Pancreas (tissue), 10 donors: ENCODE data around the gene ITPR1. TPM values are rescaled to one million over a fixed set of nuclear protein-coding genes. Genes with fewer than 3 reads are reported as not detected.

ENCODE experiments used
- ATAC-seq, 4 donors: fragments of 200-7000 bp; cut with Tn5 transposase; one replicate each; pipeline versions ENCODE4 v1.8.0 to v1.9.1; 2020; ENCODE audit warnings: mild to moderate bottlenecking in 4 of 4, moderate library complexity in 4 of 4
- DNase-seq, 6 donors: peaks; one replicate each; pipeline ENCODE4 v3.0.0-alpha.2; 2020
- FAIRE-seq: peaks from 2 replicates; lab custom pipeline; 2012; peaks lifted over from hg19 to GRCh38; lab: Jason Lieb, UNC
- H3K27ac ChIP-seq, 4 donors: fragments of 200-600 bp; sonication (generic); 1 replicate in 3 of 4; 2 replicates in 1 of 4; pipeline versions ENCODE4 v1.5.0 to v1.8.0; 2020
- H3K27me3 ChIP-seq, 4 donors: fragments of 200-600 bp; one replicate each; pipeline ENCODE4 v1.8.0; 2021
- H3K36me3 ChIP-seq, 3 donors: fragments of 200-600 bp; sonication (generic) in 1 of 3; one replicate each; pipeline versions ENCODE4 v1.5.0 to v1.8.0; 2020 to 2021
- H3K4me1 ChIP-seq, 3 donors: fragments of 200-600 bp; one replicate each; pipeline ENCODE4 v1.8.0; 2021
- H3K4me3 ChIP-seq, 4 donors: fragments of 200-600 bp; sonication (generic) in 2 of 4; one replicate each; pipeline versions ENCODE4 v1.5.0 to v1.8.0; 2020 to 2021
- H3K9me3 ChIP-seq, 4 donors: fragments of 200-600 bp; one replicate each; pipeline ENCODE4 v1.8.0; 2021
- CTCF ChIP-seq, 4 donors: fragments of 200-600 bp; sonication (generic) in 3 of 4; IDR thresholded peaks; one replicate each; pipeline versions ENCODE4 v1.5.0 to v1.8.0; 2021; ENCODE audit warnings: antibody characterized with exemption in 4 of 4
- WGBS, 2 donors: extraction: QIAGEN DNeasy Blood & Tissue Kit; methylation state at CpG; one replicate each; pipeline ENCODE4 v1.1.7; 2013; 5-methylcytosine and 5-hydroxymethylcytosine counted together
- intact Hi-C, 3 donors: fragments of 100-400 bp; cut with DNase I; formaldehyde crosslinking; loops; one replicate each; pipeline versions ENCODE4 v1.11.1 to v1.14.2; 2022
- polyA plus RNA-seq, 2 donors: library from polyadenylated mRNA; stranded (reverse); fragments of 200-250 nt; gene quantifications; one replicate each; pipeline ENCODE4 v1.2.3, GENCODE V29; 2013
- total RNA-seq, 6 donors: library from RNA; stranded (reverse); fragmentation: NEBNext Ultra II Directional in 4 of 6; extraction: Animal tissue kit (Norgen Biotek cat#: 25700) in 4 of 6; gene quantifications; one replicate each; pipeline versions ENCODE4 v1.2.1 to v1.2.4, GENCODE V29; 2021 to 2023
- donor health status: healthy with polysubstance abuse.
- donor health status: DM: no; HTN: no; CAD: no; lungs with moderate emphysema.
- donor health status: DM: no; HTN: no; CAD: no.
- donor health status: control.
- donor health status: control.
- donor health status: Bipolar disorder and iron deficiency.
- donor health status: DM: yes; HTN: yes; CAD: no.
- donor health status: DM: no; HTN: no; CAD: no.
- donor health status: DM: no; HTN: no; CAD: no.
- donor health status: DM: yes; HTN: yes; CAD: no.

ITPR1 gene
- total and polyA plus RNA-seq, 8 donors: 4.5 to 19.1 (median 10.1) TPM

GRCh38 chr3:4833471-4833870 lies 340.3 kb downstream of the ITPR1 start:
- H3K27me3 ChIP-seq: no peaks in the 10 kb centered on the region
- no peak for FAIRE-seq
- DNase-seq: no peak
- H3K4me1 ChIP-seq: no peaks in the 10 kb centered on the region
- H3K27ac ChIP-seq: no peak overlapping the region
- intact Hi-C loops: no loop called here
- no peak for ATAC-seq
- TF ChIP-seq CTCF (IDR thresholded peaks at IDR 0.05): no peak
- H3K36me3 ChIP-seq: no peaks in the 10 kb centered on the region
- no peak overlapping the region for H3K4me3 ChIP-seq
- WGBS, 2 donors: 94 to 97% methylated on average over 5 of the region's 5 CpGs
- no peaks in the 10 kb centered on the region for H3K9me3 ChIP-seq

GRCh38 chr3:4834403-4834866 lies 341.3 kb downstream of the ITPR1 start:
- H3K27me3 ChIP-seq: no peaks in the 10 kb centered on the region
- ATAC-seq (peak in 1 of 4 donors; percentile 24), FAIRE-seq (no peak), DNase-seq (no peak)
- 81 to 85% methylated on average over 8 of the region's 8 CpGs for WGBS, 2 donors
- no peak overlapping the region for H3K27ac ChIP-seq
- intact Hi-C loops: no loop called here
- no peaks in the 10 kb centered on the region for H3K9me3 ChIP-seq
- no peaks in the 10 kb centered on the region for H3K36me3 ChIP-seq
- no peaks in the 10 kb centered on the region for H3K4me1 ChIP-seq
- no peak for TF ChIP-seq CTCF (IDR thresholded peaks at IDR 0.05)
- H3K4me3 ChIP-seq: no peak overlapping the region

GRCh38 chr3:4835616-4836043 lies 342.5 kb downstream of the ITPR1 start:
- ATAC-seq: no peak
- no peak for DNase-seq
- WGBS, 2 donors: 70 to 82% methylated on average over 3 of the region's 3 CpGs
- Histone ChIP-seq H3K4me3 (no peak overlapping the region), H3K36me3 (no peaks in the 10 kb centered on the region), H3K4me1 (no peaks in the 10 kb centered on the region), H3K9me3 (no peaks in the 10 kb centered on the region), H3K27me3 (no peaks in the 10 kb centered on the region), H3K27ac (no peak overlapping the region)
- intact Hi-C loops: no loop called here
- no peak for TF ChIP-seq CTCF (IDR thresholded peaks at IDR 0.05)
- no peak for FAIRE-seq

- Histone ChIP-seq H3K4me3 (no peak overlapping the region), H3K4me1 (no peaks in the 10 kb centered on the region), H3K27me3 (no peaks in the 10 kb centered on the region), H3K36me3 (no peaks in the 10 kb centered on the region), H3K9me3 (no peaks in the 10 kb centered on the region), H3K27ac (no peak overlapping the region)
- DNase-seq: no peak
- intact Hi-C loops: no loop called here
- WGBS, 2 donors: 76 to 81% methylated on average over 2 of the region's 2 CpGs
- no peak for TF ChIP-seq CTCF (IDR thresholded peaks at IDR 0.05)
- no peak for FAIRE-seq
- ATAC-seq: no peak
Observed at GRCh38 chr3:4836516-4836915, 343.4 kb downstream of the ITPR1 start.

- H3K36me3 ChIP-seq: no peaks in the 10 kb centered on the region
- ATAC-seq: no peak
- intact Hi-C loops: no loop called here
- 85 to 87% methylated on average over 5 of the region's 5 CpGs for WGBS, 2 donors
- no peaks in the 10 kb centered on the region for H3K4me1 ChIP-seq
- H3K27ac ChIP-seq: no peak overlapping the region
- DNase-seq: no peak
- no peaks in the 10 kb centered on the region for H3K27me3 ChIP-seq
- H3K9me3 ChIP-seq: no peaks in the 10 kb centered on the region
- H3K4me3 ChIP-seq: no peak overlapping the region
- no peak for FAIRE-seq
- no peak for TF ChIP-seq CTCF (IDR thresholded peaks at IDR 0.05)
Observed at GRCh38 chr3:4837374-4837930, 344.3 kb downstream of the ITPR1 start.
